Osteocyte (in vitro differentiated cells): ENCODE data around the gene FABP1. TPM values are rescaled to one million over a fixed set of nuclear protein-coding genes. Genes with fewer than 3 reads are reported as not detected.

Experiments
- DNase-seq: peaks from one replicate; pipeline ENCODE4 v3.0.0; 2021; ENCODE audit warnings: mixed read lengths; ENCODE audit not compliant: unreplicated experiment; ENCODE audit errors: extremely low spot score
- H3K27ac Mint-ChIP-seq: one replicate; pipeline ENCODE4 v1.8.0; 2021; ENCODE audit warnings: mild to moderate bottlenecking, mixed read lengths; ENCODE audit not compliant: unreplicated experiment
- H3K27me3 Mint-ChIP-seq: one replicate; pipeline ENCODE4 v1.8.0; 2021; ENCODE audit warnings: mixed read lengths; ENCODE audit not compliant: unreplicated experiment
- H3K36me3 Mint-ChIP-seq: one replicate; pipeline ENCODE4 v1.8.0; 2021; ENCODE audit warnings: mixed read lengths; ENCODE audit not compliant: unreplicated experiment
- H3K4me1 Mint-ChIP-seq: one replicate; pipeline ENCODE4 v1.8.0; 2021; ENCODE audit warnings: mixed read lengths; ENCODE audit not compliant: unreplicated experiment
- H3K4me3 Mint-ChIP-seq: one replicate; pipeline ENCODE4 v1.8.0; 2021; ENCODE audit warnings: mild to moderate bottlenecking, moderate library complexity, mixed read lengths; ENCODE audit not compliant: unreplicated experiment
- H3K9me3 Mint-ChIP-seq: one replicate; pipeline ENCODE4 v1.8.0; 2021; ENCODE audit warnings: mixed read lengths; ENCODE audit not compliant: unreplicated experiment
- total RNA-seq: library from RNA; stranded (reverse); gene quantifications from 2 replicates; pipeline ENCODE4 v1.2.1, GENCODE V29; 2021
- TF ChIP-seq, protein P1 (sequence below): fragments of 200-600 bp; sonication (generic); IDR thresholded peaks from 2 replicates; pipeline ENCODE4 v1.5.0; 2021; ENCODE audit warnings: antibody characterized with exemption, mild to moderate bottlenecking, moderate library complexity

Gene FABP1
- total RNA-seq, 1 donor from 2014 or later: not detected

- Mint-ChIP-seq H3K27me3 (peaks cover 27% of the 10 kb centered on the region), H3K36me3 (no peaks in the 10 kb centered on the region), H3K4me1 (peaks cover 2% of the 10 kb centered on the region), H3K27ac (no peak overlapping the region), H3K9me3 (no peaks in the 10 kb centered on the region), H3K4me3 (no peak overlapping the region)
- TF ChIP-seq, protein P1, sequence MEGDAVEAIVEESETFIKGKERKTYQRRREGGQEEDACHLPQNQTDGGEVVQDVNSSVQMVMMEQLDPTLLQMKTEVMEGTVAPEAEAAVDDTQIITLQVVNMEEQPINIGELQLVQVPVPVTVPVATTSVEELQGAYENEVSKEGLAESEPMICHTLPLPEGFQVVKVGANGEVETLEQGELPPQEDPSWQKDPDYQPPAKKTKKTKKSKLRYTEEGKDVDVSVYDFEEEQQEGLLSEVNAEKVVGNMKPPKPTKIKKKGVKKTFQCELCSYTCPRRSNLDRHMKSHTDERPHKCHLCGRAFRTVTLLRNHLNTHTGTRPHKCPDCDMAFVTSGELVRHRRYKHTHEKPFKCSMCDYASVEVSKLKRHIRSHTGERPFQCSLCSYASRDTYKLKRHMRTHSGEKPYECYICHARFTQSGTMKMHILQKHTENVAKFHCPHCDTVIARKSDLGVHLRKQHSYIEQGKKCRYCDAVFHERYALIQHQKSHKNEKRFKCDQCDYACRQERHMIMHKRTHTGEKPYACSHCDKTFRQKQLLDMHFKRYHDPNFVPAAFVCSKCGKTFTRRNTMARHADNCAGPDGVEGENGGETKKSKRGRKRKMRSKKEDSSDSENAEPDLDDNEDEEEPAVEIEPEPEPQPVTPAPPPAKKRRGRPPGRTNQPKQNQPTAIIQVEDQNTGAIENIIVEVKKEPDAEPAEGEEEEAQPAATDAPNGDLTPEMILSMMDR: no peak
- DNase-seq: no peak
Measured at GRCh38 chr2:88097192-88097591, 30.7 kb downstream of the FABP1 start.

DNA sequence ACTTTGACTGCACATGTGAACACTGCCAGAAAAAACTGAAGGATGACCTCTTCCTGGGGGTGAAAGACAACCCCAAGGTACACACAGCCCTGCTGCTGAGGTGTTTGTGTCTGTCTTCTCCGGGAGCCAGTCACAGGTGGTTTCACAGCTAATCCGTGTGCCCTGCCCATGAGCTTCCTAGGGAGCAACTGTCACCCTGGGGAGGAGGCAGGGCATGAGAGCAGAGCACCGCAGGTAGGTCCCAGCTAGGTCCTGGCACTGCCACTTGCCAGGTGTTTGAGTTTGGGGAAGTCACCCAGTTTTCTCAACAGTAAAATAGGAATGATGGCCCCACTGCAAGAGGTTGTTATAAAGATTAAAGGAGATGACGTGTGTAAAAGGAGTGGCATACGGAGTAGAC lies 31.2 kb downstream of the FABP1 start:
- peaks cover 2% of the 10 kb centered on the region for H3K4me1 Mint-ChIP-seq
- TF ChIP-seq, protein P1: no peak
- no peak for DNase-seq
- H3K27ac Mint-ChIP-seq: no peak overlapping the region
- H3K36me3 Mint-ChIP-seq: no peaks in the 10 kb centered on the region
- peaks cover 27% of the 10 kb centered on the region for H3K27me3 Mint-ChIP-seq
- no peak overlapping the region for H3K4me3 Mint-ChIP-seq
- H3K9me3 Mint-ChIP-seq: no peaks in the 10 kb centered on the region

DNA sequence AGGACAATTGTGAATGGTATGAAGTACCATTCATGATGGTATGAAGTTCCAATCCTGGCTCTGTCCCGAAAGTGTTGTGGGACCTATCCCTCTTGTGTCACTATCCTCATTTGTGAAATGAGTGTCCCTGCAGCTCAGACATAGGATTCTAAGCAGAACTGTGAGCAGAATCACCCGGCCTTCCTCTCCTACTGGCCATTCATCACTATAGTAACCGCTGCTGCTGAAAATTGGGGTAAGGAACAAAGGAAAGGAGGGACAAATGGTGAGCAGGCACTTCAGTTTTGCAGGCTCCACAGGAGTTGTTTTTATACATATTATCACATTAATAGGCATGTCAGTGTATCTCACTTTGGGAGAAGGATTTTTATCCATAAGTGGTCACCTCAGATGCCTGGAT lies 32.8 kb downstream of the FABP1 start:
- Mint-ChIP-seq H3K36me3 (no peaks in the 10 kb centered on the region), H3K4me1 (peaks cover 1% of the 10 kb centered on the region), H3K4me3 (no peak overlapping the region), H3K9me3 (no peaks in the 10 kb centered on the region), H3K27me3 (peaks cover 21% of the 10 kb centered on the region), H3K27ac (no peak overlapping the region)
- TF ChIP-seq, protein P1: no peak
- DNase-seq: no peak

DNA sequence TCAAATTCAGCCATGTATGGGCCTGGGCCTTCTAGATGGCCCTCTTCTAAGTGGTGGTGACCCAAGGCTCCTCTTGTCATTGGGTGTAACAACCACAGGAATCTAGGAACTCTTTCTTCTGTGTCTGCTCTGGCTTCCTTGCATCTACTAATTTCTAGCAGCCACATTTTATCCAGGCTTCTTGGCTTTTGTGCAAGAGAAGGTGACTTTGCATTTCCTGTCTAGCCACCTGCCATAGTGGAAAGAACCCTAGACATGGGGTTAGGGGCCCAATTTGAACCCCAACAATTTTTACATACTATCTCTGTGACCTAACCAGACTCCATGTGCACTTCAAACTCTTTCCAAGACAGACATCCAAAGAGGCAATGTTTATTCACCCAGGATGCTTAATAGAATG lies 35.1 kb downstream of the FABP1 start:
- Mint-ChIP-seq H3K36me3 (no peaks in the 10 kb centered on the region), H3K4me1 (no peaks in the 10 kb centered on the region), H3K27me3 (peaks cover 21% of the 10 kb centered on the region)

DNA sequence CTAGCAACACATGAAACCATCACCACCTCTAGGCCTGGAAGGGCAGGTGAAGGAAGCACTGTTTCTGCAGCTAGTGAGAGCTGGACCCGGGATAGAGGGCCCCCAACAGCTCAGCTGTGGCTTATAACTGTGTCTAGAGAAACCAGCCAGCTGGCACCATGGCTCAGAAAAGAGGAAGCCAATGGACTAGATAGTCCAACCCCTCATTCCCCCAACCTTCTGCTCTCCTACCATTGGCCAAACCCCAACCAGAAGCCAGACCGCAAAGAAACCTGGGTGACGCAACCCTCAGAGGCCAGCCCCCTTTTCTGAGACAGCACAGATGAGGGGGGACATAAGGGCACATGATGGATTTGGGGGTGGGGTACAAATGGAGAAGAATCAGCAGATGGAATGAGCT lies 35.9 kb downstream of the FABP1 start:
- H3K36me3 Mint-ChIP-seq: no peaks in the 10 kb centered on the region
- H3K27ac Mint-ChIP-seq: no peak overlapping the region
- H3K4me3 Mint-ChIP-seq: no peak overlapping the region
- TF ChIP-seq, protein P1: no peak
- H3K4me1 Mint-ChIP-seq: no peaks in the 10 kb centered on the region
- DNase-seq: no peak
- no peaks in the 10 kb centered on the region for H3K9me3 Mint-ChIP-seq
- H3K27me3 Mint-ChIP-seq: peaks cover 18% of the 10 kb centered on the region

More for the DNA sequence above, 35.1 kb downstream of the FABP1 start:
- no peak overlapping the region for H3K27ac Mint-ChIP-seq
- TF ChIP-seq, protein P1: no peak
- no peak for DNase-seq
- H3K4me3 Mint-ChIP-seq: no peak overlapping the region
- H3K9me3 Mint-ChIP-seq: no peaks in the 10 kb centered on the region
